GM13976 (cell line): Measurements from ENCODE around the gene HSD17B8.

ENCODE experiments used
- DNase-seq: peaks from one replicate; pipeline ENCODE4 v3.0.0; 2012; ENCODE audit warnings: low spot score
- CTCF ChIP-seq: IDR thresholded peaks from 2 replicates; pipeline ENCODE4 v1.5.1; 2012; ENCODE audit warnings: borderline replicate concordance, mild to moderate bottlenecking; ENCODE audit not compliant: insufficient read depth; ENCODE audit errors: extremely low read depth, missing control alignments, control extremely low read depth
- in situ Hi-C: fragments of 300-500 bp; cut with MboI; formaldehyde crosslinking; loops from one replicate; pipeline ENCODE4 v1.12.0; 2022; ENCODE audit warnings: low sequenced_read_pairs, mixed read lengths, inconsistent platforms; ENCODE audit not compliant: unreplicated experiment

HSD17B8 gene

GRCh38 chr6:33236328-33236727 lies 31.9 kb downstream of the HSD17B8 start:
- in situ Hi-C loops = loop anchor here (25.0 kb wide), 1 partner anchor 224 kb away; the partner anchor contains the start of gene HLA-DOA
- no peak for DNase-seq
- TF ChIP-seq CTCF = no peak

- TF ChIP-seq CTCF = no peak
- in situ Hi-C loops = loop anchor here (25.0 kb wide), 1 partner anchor 225 kb away; the partner anchor contains the start of gene HLA-DOA
- no peak for DNase-seq
Observed at GRCh38 chr6:33236852-33237251, 32.4 kb downstream of the HSD17B8 start.

GRCh38 chr6:33237741-33238140 lies 33.3 kb downstream of the HSD17B8 start:
- no peak for DNase-seq
- in situ Hi-C loops = loop anchor here (25.0 kb wide), 1 partner anchor 225 kb away; the partner anchor contains the start of gene HLA-DOA

GRCh38 chr6:33241968-33242367 lies 37.5 kb downstream of the HSD17B8 start:
- in situ Hi-C loops = loop anchor here (25.0 kb wide), 1 partner anchor 230 kb away; the partner anchor contains the start of gene HLA-DOA
- TF ChIP-seq CTCF = no peak
- DNase-seq = no peak

More at GRCh38 chr6:33237741-33238140, 33.3 kb downstream of the HSD17B8 start:
- TF ChIP-seq CTCF = no peak

- no peak for TF ChIP-seq CTCF
- in situ Hi-C loops = loop anchor here (25.0 kb wide), 1 partner anchor 231 kb away; the partner anchor contains the start of gene HLA-DOA
- DNase-seq = no peak
Observed at GRCh38 chr6:33243476-33243875, 39.0 kb downstream of the HSD17B8 start.

GRCh38 chr6:33247977-33248642 lies 43.7 kb downstream of the HSD17B8 start:
- TF ChIP-seq CTCF = peak; percentile 93
- in situ Hi-C loops = loop anchor here (25.0 kb wide), 1 partner anchor 236 kb away; the partner anchor contains the start of gene HLA-DOA
- peak; percentile 84 for DNase-seq
